Transverse colon (tissue), 3 donors: ENCODE measurements around the gene RPTOR.

Source experiments
- EP300 ChIP-seq: sonication (generic); formaldehyde crosslinking; IDR thresholded peaks from one replicate; pipeline ENCODE4 v1.6.1; 2017; ENCODE audit warnings: antibody characterized with exemption, low read depth
- TF ChIP-seq, protein P1 (sequence below), 5 experiments: fragments of 200-600 bp in 3 of 5; fragments of 450-650 bp in 2 of 5; sonication (generic) in 3 of 5; IDR thresholded peaks; 1 replicate in 2 of 5; 2 replicates in 3 of 5; pipeline ENCODE4 v1.5.1; 2016 to 2017; ENCODE audit warnings: antibody characterized with exemption in 5 of 5, inconsistent platforms in 3 of 5, mild to moderate bottlenecking in 2 of 5, moderate library complexity in 1 of 5

DNA sequence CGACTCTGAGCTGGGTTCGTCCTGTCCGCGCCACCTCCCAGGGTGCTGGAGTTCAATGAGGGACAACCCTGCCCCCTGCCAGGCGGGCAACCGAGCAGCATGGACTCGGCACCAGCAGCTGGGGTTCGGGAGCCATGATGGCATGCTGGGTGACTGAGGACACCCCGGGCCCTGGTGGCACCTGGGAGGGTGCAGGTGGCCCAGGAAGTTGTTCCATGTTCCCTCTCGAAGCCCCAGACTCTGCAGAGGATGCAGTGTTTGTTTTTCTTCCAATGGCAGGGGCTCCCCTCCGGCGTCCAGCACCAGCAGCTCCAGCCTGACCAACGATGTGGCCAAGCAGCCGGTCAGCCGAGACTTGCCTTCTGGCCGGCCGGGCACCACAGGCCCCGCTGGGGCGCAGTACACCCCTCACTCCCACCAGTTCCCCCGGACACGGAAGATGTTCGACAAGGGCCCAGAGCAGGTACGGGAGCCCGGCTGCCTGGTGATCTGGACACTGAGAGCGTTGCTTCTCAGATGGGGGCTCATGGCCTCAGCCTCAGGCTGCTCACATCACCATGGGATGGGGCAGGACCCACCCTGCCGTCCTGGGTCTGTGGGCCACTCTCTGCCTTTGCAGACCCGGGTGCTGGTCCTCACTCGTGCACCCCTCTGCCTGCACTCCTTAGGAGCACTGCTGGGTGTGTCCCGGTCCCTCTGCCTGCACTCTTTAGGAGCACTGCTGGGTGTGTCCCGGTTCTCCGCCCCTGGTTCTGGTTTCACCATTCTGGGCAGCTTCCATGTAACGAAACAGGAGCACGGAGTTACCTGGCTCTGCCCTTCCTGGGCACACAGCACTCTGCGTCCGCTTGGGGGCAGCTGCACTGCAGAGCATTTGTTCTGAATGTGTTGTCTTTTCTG, 378.8 kb downstream of the RPTOR start:
- TF ChIP-seq EP300, result no peak
- TF ChIP-seq, protein P1, sequence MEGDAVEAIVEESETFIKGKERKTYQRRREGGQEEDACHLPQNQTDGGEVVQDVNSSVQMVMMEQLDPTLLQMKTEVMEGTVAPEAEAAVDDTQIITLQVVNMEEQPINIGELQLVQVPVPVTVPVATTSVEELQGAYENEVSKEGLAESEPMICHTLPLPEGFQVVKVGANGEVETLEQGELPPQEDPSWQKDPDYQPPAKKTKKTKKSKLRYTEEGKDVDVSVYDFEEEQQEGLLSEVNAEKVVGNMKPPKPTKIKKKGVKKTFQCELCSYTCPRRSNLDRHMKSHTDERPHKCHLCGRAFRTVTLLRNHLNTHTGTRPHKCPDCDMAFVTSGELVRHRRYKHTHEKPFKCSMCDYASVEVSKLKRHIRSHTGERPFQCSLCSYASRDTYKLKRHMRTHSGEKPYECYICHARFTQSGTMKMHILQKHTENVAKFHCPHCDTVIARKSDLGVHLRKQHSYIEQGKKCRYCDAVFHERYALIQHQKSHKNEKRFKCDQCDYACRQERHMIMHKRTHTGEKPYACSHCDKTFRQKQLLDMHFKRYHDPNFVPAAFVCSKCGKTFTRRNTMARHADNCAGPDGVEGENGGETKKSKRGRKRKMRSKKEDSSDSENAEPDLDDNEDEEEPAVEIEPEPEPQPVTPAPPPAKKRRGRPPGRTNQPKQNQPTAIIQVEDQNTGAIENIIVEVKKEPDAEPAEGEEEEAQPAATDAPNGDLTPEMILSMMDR (IDR thresholded peaks at IDR 0.05), result no peak
